B cell (primary cell): ENCODE results near the gene DHDDS. TPM values are rescaled to one million over a fixed set of nuclear protein-coding genes. Genes with fewer than 3 reads are reported as not detected.
A peak's percentile ranks its signal among the peaks of the same experiment; 100 is the strongest.

Experiments used
- ATAC-seq: fragments of 200-7000 bp; cut with Tn5 transposase; one replicate; pipeline ENCODE4 v1.10.0; 2021; ENCODE audit warnings: low read depth, mild to moderate bottlenecking, moderate number of reproducible peaks, moderate library complexity
- CTCF ChIA-PET: fragments of 350-600 bp; sonication (Branson Sonifier 250); formaldehyde crosslinking; loops from one replicate; lab custom pipeline; 2021; ENCODE audit warnings: antibody characterized with exemption, inconsistent platforms; lab: Charles Lee
- POLR2A ChIA-PET: fragments of 350-600 bp; sonication (Branson Sonifier 250); formaldehyde crosslinking; loops from one replicate; lab custom pipeline; 2021; ENCODE audit warnings: antibody characterized with exemption; lab: Charles Lee
- DNase-seq: peaks from one replicate; pipeline ENCODE4 v3.0.0; 2013
- H2AFZ ChIP-seq: 2 replicates; pipeline ENCODE4 v1.6.1; 2012; ENCODE audit warnings: mild to moderate bottlenecking, low read depth, low read length; ENCODE audit not compliant: insufficient read depth, poor library complexity, severe bottlenecking
- H3K27ac ChIP-seq, 2 donors: 1 replicate in 1 of 2; 2 replicates in 1 of 2; pipeline ENCODE4 v1.5.1; 2012 to 2013; ENCODE audit warnings: low read length in 2 of 2, mild to moderate bottlenecking in 2 of 2, moderate library complexity in 1 of 2
- H3K27me3 ChIP-seq, 4 experiments: fragments of 200-600 bp in 1 of 4; sonication (generic) in 1 of 4; replicated peaks in 1 of 4; 1 replicate in 2 of 4; 2 replicates in 2 of 4; pipeline versions ENCODE4 v1.6.1 to v1.7.0; 2013 to 2016; ENCODE audit warnings: low read length in 3 of 4, mild to moderate bottlenecking in 2 of 4, mixed read lengths in 1 of 4, moderate library complexity in 1 of 4; ENCODE audit not compliant: insufficient read depth in 4 of 4, control insufficient read depth in 3 of 4; ENCODE audit errors: control extremely low read depth in 1 of 4
- H3K36me3 ChIP-seq, 2 experiments: replicated peaks in 1 of 2; 1 replicate in 1 of 2; 2 replicates in 1 of 2; pipeline versions ENCODE4 v1.6.1 to v1.7.1; 2013; ENCODE audit warnings: low read length in 1 of 2; ENCODE audit not compliant: insufficient read depth in 2 of 2, control insufficient read depth in 1 of 2; ENCODE audit errors: control extremely low read depth in 1 of 2, extremely low read depth in 1 of 2
- H3K4me1 ChIP-seq, 2 donors: fragments of 200-600 bp in 1 of 2; sonication (generic) in 1 of 2; 1 replicate in 1 of 2; 2 replicates in 1 of 2; pipeline versions ENCODE4 v1.5.1 to v1.6.1; 2013 to 2017; ENCODE audit warnings: low read length in 2 of 2; ENCODE audit not compliant: control insufficient read depth in 2 of 2, insufficient read depth in 2 of 2
- H3K4me2 ChIP-seq: replicated peaks from 2 replicates; pipeline ENCODE3; 2012; ENCODE audit warnings: mild to moderate bottlenecking, low read depth, low read length; ENCODE audit not compliant: poor library complexity, severe bottlenecking
- H3K4me3 ChIP-seq, 5 experiments: fragments of 200-600 bp in 1 of 5; sonication (generic) in 1 of 5; 1 replicate in 3 of 5; 2 replicates in 2 of 5; pipeline versions ENCODE4 v1.5.1 to v1.7.0; 2011 to 2016; ENCODE audit warnings: low read length in 4 of 5, mild to moderate bottlenecking in 4 of 5, low read depth in 2 of 5, control low read depth in 1 of 5, moderate library complexity in 1 of 5; ENCODE audit not compliant: insufficient read depth in 1 of 5; ENCODE audit errors: control extremely low read depth in 1 of 5, extremely low read depth in 1 of 5
- H3K79me2 ChIP-seq: fragments of 200-600 bp; sonication (generic); one replicate; pipeline ENCODE4 v1.6.0; 2016; ENCODE audit warnings: low read length; ENCODE audit not compliant: control insufficient read depth, insufficient read depth
- H3K9ac ChIP-seq: fragments of 200-600 bp; sonication (generic); 2 replicates; pipeline ENCODE4 v1.6.1; 2017; ENCODE audit warnings: mild to moderate bottlenecking, low read length, moderate library complexity
- H3K9me3 ChIP-seq, 3 donors: one replicate each; pipeline versions ENCODE4 v1.6.1 to v1.7.1; 2013; ENCODE audit warnings: low read length in 2 of 3; ENCODE audit not compliant: control insufficient read depth in 2 of 3, insufficient read depth in 1 of 3; ENCODE audit errors: control extremely low read depth in 1 of 3
- H4K20me1 ChIP-seq: 2 replicates; pipeline ENCODE4 v1.6.0; 2012; ENCODE audit warnings: mild to moderate bottlenecking, low read length; ENCODE audit not compliant: insufficient read depth, control insufficient read depth, poor library complexity, severe bottlenecking
- H3K27ac Mint-ChIP-seq: one replicate; pipeline ENCODE4 v1.8.0; 2021; ENCODE audit warnings: mixed read lengths
- H3K27me3 Mint-ChIP-seq: one replicate; pipeline ENCODE4 v1.8.0; 2021; ENCODE audit warnings: mixed read lengths
- H3K4me1 Mint-ChIP-seq: one replicate; pipeline ENCODE4 v1.8.0; 2021; ENCODE audit warnings: mixed read lengths
- H3K4me3 Mint-ChIP-seq: one replicate; pipeline ENCODE4 v1.8.0; 2021; ENCODE audit warnings: mixed read lengths
- H3K9me3 Mint-ChIP-seq: one replicate; pipeline ENCODE4 v1.8.0; 2022; ENCODE audit warnings: mixed read lengths; ENCODE audit not compliant: insufficient read depth
- EZH2 ChIP-seq: IDR thresholded peaks from 2 replicates; pipeline ENCODE4 v1.6.1; 2012; ENCODE audit warnings: borderline replicate concordance, low read depth, mild to moderate bottlenecking, moderate library complexity, low read length; ENCODE audit not compliant: insufficient read depth, poor library complexity, severe bottlenecking
- WGBS: methylation state at CpG from one replicate; pipeline ENCODE4 v1.1.5; 2013; ENCODE audit warnings: missing lambda C conversion rate; ENCODE audit not compliant: insufficient coverage; 5-methylcytosine and 5-hydroxymethylcytosine counted together
- intact Hi-C: fragments of 100-400 bp; cut with micrococcal nuclease; formaldehyde crosslinking; loops from one replicate; pipeline ENCODE4 v1.10.0; 2022
- polyA plus RNA-seq: library from polyadenylated mRNA; depleted of rRNA; stranded (reverse); fragments of >200 nt; gene quantifications from 2 replicates; pipeline ENCODE4 v1.2.3, GENCODE V29; 2012
- total RNA-seq, 2 donors: library from RNA; stranded (reverse); fragments of 120-200 nt in 1 of 2; gene quantifications; 1 replicate in 1 of 2; 2 replicates in 1 of 2; pipeline versions ENCODE4 v1.2.3 to v1.2.4, GENCODE V29; 2013 to 2022
- TF ChIP-seq, protein P1 (sequence below): fragments of 200-600 bp; IDR thresholded peaks from one replicate; pipeline ENCODE4 v1.8.0; 2022; ENCODE audit warnings: antibody characterized with exemption, mild to moderate bottlenecking

DHDDS gene
- total and polyA plus RNA-seq, 2 donors (not counting 1 experiment from before 2014, with no cell fraction given), result 20.4 to 54.2 TPM

- intact Hi-C loops, result no loop called here
- CTCF ChIA-PET, result interaction anchor here (1.4 kb wide), 1 partner anchor 12 kb away, joined by 9 read pairs; no protein-coding TSS in a partner anchor
- no peaks in the 10 kb centered on the region for H4K20me1 ChIP-seq
- peak overlapping the region; percentile 46 for H3K27ac Mint-ChIP-seq
- H2AFZ ChIP-seq, result no peak overlapping the region
- H3K9me3 Mint-ChIP-seq, result no peaks in the 10 kb centered on the region
- POLR2A ChIA-PET, result interaction anchor here (0.6 to 0.9 kb wide), 2 partner anchors 11 to 236 kb away, joined by 3 to 4 read pairs; partner anchors contain the start of gene HMGN2
- peak overlapping the region in 1 of 2 donors; percentile 44 for H3K27ac ChIP-seq
- H3K4me1 Mint-ChIP-seq, result peaks cover 5% of the 10 kb centered on the region
- no peaks in the 10 kb centered on the region for H3K9me3 ChIP-seq
- H3K4me2 ChIP-seq, result no peak overlapping the region
- TF ChIP-seq, protein P1, sequence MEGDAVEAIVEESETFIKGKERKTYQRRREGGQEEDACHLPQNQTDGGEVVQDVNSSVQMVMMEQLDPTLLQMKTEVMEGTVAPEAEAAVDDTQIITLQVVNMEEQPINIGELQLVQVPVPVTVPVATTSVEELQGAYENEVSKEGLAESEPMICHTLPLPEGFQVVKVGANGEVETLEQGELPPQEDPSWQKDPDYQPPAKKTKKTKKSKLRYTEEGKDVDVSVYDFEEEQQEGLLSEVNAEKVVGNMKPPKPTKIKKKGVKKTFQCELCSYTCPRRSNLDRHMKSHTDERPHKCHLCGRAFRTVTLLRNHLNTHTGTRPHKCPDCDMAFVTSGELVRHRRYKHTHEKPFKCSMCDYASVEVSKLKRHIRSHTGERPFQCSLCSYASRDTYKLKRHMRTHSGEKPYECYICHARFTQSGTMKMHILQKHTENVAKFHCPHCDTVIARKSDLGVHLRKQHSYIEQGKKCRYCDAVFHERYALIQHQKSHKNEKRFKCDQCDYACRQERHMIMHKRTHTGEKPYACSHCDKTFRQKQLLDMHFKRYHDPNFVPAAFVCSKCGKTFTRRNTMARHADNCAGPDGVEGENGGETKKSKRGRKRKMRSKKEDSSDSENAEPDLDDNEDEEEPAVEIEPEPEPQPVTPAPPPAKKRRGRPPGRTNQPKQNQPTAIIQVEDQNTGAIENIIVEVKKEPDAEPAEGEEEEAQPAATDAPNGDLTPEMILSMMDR, result no peak
- TF ChIP-seq EZH2, result no peak
- ATAC-seq (no peak), DNase-seq (no peak)
- H3K27me3 ChIP-seq, result no peaks in the 10 kb centered on the region
- H3K4me3 Mint-ChIP-seq, result no peak overlapping the region
- H3K9ac ChIP-seq, result no peak overlapping the region
- no peak overlapping the region for H3K4me3 ChIP-seq
- H3K36me3 ChIP-seq, result peaks cover 2 to 5% of the 10 kb centered on the region in 2 experiments
- H3K4me1 ChIP-seq, result no peaks in the 10 kb centered on the region
- H3K27me3 Mint-ChIP-seq, result no peaks in the 10 kb centered on the region
- peaks cover 7% of the 10 kb centered on the region for H3K79me2 ChIP-seq
- WGBS, result 72% methylated on average over 2 of the region's 2 CpGs
These were observed 50.8 kb downstream of the DHDDS start for GRCh38 chr1:26482921-26483320.

DNA sequence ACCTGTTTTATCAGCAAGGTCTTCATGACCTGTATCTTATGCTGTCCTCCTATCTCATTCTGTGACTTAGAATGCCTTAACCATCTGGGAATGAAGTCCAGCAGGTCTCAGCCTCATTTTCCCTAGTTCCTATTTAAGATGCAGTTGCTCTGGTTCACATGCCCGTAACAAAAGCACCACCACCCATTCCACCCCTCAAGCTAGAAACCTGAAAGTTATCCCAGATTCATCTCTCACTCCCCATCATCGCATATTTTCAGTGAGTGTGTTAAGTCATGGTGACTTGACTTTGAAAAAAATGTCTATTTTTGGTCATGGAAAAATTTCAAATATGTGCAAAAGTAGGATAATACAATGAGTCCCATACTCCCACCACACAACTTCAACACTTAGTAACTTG lies 51.9 kb downstream of the DHDDS start:
- H3K4me1 Mint-ChIP-seq, result peaks cover 2% of the 10 kb centered on the region
- no peak overlapping the region for H3K4me2 ChIP-seq
- H3K4me3 Mint-ChIP-seq, result no peak overlapping the region
- ATAC-seq (no peak), DNase-seq (no peak)
- no CpG with 5 or more reads among the region's 2 CpGs for WGBS
- H3K9me3 Mint-ChIP-seq, result no peaks in the 10 kb centered on the region
- H4K20me1 ChIP-seq, result no peaks in the 10 kb centered on the region
- no peak overlapping the region for H3K4me3 ChIP-seq
- H3K36me3 ChIP-seq, result peaks cover 0 to 2% of the 10 kb centered on the region in 2 experiments
- H3K27me3 ChIP-seq, result no peaks in the 10 kb centered on the region
- POLR2A ChIA-PET, result interaction anchor here (0.9 kb wide), 1 partner anchor 12 kb away, joined by 3 read pairs; the partner anchor contains the start of gene HMGN2
- peaks cover 7% of the 10 kb centered on the region for H3K79me2 ChIP-seq
- CTCF ChIA-PET, result no interaction called here
- no peaks in the 10 kb centered on the region for H3K27me3 Mint-ChIP-seq
- TF ChIP-seq, protein P1, result no peak
- TF ChIP-seq EZH2, result no peak
- no peak overlapping the region for H3K27ac ChIP-seq
- H3K27ac Mint-ChIP-seq, result peak overlapping the region; percentile 41
- H3K9ac ChIP-seq, result no peak overlapping the region
- no peak overlapping the region for H2AFZ ChIP-seq
- intact Hi-C loops, result no loop called here
- H3K9me3 ChIP-seq, result no peaks in the 10 kb centered on the region
- no peaks in the 10 kb centered on the region for H3K4me1 ChIP-seq
